ENCODE measurements around the gene SLC13A2.

SLC13A2 gene

DNA sequence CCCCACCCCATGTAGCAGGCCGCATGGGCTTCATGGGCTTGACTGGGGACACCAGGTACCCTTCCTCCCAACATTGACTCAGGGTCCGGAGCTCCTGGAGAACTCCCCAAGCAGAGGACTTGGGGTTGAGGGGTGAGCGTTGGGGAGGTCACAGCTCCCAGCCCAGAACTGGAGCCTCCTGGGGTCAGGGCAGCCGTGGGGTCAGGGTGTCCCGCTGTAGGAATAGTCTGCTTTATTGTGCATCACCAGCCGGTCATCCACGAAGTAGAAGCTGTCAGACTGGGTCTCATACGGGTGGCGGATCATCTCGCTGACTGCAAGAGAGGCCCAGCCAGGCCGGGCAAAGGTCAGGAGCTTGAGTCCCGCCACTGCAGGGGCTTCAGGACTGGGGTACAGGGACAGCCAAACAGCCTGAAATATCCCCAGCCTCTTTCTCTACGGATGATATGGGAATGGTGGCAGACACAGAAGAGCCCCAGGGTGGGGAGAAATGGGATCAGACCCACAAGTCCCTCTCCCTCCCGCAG lies 73.7 kb downstream of the SLC13A2 start:
- TF ChIP-seq CTCF (IDR thresholded peaks at IDR 0.05; ENCODE audit: insufficient read depth, low read length, poor library complexity, severe bottlenecking), result no peak
- DNase-seq (ENCODE audit: extremely low read depth, insufficient read length), result no peak
- H3K36me3 ChIP-seq (ENCODE audit: control insufficient read depth, insufficient read depth, low read length), result peaks cover 17% of the 10 kb centered on the region
- H3K27me3 ChIP-seq (replicated peaks; ENCODE audit: control insufficient read depth, insufficient read depth, low read length), result no peaks in the 10 kb centered on the region
- H3K4me3 ChIP-seq (replicated peaks; ENCODE audit: low read depth, low read length), result no peak overlapping the region

All from GM06990 (cell line).